HG02798 (cell line): ENCODE data around the gene FAM25G.
"Not testable (repeated sequence)": the region's sequence is repeated elsewhere in the genome, so short reads cannot be mapped to it uniquely, and the experiment has no call there.

Source experiments
- ATAC-seq: cut with Tn5 transposase; IDR thresholded peaks from one replicate; pipeline ENCODE4 v1.9.1; 2021; ENCODE audit warnings: mild to moderate bottlenecking; ENCODE audit not compliant: unreplicated experiment, poor library complexity

Gene FAM25G

DNA sequence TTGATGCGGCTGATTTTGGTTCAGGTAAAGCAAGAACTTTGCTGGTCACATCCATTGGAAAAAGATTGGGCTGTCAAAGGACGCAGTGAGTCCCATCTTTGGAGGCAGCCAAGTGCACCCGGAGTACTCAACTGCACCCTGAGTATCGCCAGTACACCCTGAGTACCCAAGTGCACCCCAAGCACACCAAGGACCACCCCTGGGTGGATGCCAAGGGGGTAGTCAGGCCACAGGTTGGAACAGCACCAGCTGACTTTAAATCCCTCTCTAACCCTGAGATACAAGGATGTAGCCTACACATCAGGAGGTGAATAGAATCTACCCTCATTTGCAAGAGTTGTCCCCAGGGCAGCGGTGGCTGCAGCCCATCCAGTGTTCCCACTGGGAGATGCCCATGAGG is 24.0 kb downstream of the FAM25G start:
- not testable (repeated sequence) for ATAC-seq

DNA sequence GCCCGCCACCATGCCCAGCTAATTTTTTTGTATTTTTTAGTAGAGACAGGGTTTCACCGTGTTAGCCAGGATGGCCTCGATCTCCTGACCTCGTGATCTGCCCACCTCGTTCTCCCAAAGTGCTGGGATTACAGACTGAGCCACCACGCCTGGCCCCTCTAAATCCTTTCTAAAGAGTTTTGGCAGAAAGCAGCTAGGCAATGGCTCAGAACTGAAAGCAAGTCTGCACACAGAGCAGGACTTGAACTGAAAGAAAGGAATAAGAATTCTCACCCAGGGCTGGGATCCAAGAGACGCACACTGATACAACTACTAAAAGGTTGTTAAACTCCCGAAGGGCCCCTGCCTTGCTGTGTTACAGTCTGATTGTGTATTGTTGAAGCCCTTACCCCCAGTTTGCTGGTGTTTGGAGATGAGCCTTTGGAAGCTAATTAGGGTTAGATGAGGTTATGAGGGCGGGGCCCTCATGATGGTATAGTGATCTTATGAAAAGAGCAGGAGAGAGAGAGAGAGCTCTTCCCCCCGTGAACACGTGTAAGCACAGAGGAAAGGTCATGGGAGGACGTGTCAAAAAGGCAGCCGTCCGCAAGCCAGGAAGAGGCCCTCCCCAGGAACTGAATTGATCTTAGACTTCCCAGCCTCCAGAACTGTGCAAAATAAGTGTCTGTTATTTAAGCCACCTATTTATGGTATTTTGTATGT is 26.1 kb downstream of the FAM25G start:
- ATAC-seq = not testable (repeated sequence)

DNA sequence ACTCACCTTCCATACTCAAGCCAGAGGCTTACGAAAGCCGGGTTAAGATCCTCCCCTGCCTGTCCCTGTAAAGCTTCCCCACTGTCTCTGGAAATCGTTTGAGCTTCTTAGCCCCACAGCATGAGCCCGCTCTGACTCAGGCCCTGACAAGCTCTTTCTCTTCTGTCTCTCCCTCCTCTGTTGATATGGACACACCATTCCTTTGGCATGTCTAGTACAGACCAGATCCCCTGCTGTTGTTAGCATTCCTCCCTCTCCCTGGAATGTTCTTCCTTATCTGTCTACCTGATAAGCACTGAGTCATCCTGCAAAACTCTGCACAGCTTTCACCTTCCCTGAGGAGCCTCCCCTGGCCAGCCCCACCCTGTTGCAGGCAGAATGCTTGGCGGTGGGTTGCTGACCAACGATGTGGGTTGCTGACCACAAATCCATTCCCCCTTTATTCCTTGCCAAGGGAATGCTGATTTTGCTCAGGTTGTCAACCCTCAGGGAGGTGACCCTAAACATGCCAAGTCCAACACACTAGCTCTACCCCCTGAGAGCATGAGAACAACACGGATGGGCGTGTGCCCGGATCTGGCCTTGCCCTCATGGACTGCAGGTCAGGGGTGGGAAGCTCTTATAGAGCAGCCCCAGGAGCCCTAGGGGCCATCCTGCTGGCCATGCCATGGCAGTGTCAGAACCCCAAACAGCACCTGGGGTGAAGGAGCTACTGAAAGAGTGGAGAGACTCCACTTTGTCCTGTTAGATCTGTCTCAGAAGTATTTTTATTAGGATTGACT is 28.7 kb downstream of the FAM25G start:
- ATAC-seq = not testable (repeated sequence)

DNA sequence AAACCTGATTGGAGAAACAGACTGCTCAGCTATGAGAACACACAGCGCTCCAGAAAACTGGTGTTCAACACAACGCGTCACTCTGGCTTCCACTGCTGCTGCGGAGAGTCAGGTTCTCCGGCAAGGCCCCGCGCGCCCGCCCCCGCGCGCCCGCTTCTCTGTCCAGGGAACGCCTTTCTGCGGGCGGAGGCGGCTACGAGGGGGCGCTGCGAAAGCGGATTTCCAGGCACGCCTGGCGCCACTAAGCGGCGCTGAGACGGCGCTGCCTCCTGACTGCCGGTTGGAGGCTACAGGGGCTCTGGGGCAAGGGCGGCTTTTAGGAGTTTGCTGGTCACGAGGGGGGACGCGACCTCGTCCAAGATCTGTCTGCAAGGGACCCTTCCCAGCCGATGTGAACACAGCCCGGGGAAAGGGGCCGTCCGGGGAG is 30.2 kb downstream of the FAM25G start:
- ATAC-seq = not testable (repeated sequence)

DNA sequence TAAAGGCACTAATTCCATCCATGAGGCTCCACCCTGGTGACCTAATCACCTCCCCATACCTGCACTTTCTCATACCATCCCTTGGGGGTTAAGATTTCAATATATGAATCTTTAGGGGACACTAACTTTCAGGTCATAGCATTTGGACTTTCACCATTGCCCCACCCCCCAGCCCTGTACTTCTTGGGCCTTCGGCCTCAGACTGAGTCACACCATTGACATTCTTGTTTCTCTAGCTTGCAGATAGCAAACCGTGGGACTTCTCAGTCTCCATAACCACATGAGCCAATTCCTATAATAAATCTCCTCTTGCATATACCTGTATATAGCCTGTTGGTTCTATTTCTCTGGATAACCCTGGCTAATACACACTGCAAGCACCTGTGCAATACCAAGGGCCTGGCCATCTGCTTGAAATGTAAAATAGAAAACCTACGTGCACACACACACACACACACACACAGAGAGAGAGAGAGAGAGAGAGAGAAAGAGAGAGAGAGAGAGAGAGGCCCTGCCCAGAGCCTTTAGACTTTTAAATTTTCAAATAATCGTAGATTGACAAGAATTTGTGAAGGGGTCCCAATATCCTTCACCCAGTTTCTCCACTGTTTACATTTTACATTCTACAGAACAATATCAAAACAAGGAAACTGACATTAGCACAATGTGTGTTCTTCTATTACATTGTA is 32.9 kb downstream of the FAM25G start:
- ATAC-seq = no peak

DNA sequence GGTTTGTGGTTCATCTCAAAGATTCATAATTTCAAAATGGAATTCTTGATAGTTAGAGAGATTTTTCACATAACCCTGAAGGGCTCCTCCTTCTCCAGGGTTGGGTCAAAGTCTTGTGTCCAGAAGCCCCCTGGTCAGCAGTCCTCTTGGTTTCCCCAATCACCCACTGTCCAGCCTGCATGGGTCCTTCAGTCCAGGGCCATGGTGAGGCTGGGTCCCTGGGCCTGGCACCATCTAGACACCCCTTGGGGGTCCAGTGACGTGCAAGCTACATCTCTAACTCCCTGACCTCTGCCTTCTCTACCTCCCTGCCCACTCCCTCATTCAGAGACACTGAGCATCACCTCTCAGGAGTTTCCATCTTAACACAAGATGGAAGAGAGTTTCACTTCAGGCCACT is 33.7 kb downstream of the FAM25G start:
- ATAC-seq = no peak

DNA sequence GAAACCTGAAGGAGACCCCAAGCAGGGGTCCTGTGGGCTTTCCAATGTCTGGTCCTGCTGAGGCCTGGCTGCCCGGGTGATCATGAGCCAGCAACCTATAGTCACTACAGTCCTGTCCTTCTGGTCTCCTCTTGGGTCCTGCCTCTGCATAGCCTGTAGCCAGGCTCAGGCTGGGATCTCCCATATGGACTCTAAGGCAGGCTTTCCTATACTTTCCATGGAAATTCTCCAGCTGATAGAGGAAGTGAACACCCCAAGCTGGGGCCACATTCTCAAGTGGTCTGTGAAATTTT is 34.0 kb downstream of the FAM25G start:
- ATAC-seq = no peak

DNA sequence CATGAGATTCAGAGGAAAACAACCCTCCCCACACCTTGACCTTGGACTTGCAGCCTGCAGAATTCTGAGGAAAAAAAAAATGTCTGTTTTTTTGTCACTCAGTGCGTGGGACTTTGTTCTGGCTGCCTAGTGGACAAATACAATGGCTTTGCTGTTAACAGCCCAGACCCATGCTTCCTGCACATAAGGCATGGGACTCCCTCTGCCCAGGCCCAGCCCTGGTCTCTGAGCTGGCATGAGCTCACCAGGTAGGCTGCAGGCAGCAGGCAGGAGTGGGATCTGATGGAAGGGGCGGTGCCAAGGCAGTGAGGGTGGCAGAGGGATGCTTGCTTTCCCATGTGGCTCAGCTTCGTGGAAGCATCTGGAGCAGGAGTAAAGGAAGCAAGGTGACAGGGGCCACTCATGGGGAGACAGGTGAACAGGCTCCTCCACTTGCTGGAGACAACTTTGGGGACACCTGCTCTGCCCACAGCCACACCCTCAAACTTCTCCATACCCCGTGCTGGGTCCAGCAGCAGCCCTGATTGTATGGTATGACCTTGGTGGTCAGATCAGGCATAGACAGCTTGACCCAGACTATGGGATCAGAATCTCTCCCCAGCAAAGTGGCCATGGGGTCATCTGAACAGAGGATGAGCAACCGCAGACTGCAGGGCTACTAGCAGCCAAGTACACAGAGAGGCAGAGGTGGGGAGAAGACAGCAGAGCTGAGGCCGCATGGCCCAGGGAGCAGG is 34.5 kb downstream of the FAM25G start:
- ATAC-seq = no peak

DNA sequence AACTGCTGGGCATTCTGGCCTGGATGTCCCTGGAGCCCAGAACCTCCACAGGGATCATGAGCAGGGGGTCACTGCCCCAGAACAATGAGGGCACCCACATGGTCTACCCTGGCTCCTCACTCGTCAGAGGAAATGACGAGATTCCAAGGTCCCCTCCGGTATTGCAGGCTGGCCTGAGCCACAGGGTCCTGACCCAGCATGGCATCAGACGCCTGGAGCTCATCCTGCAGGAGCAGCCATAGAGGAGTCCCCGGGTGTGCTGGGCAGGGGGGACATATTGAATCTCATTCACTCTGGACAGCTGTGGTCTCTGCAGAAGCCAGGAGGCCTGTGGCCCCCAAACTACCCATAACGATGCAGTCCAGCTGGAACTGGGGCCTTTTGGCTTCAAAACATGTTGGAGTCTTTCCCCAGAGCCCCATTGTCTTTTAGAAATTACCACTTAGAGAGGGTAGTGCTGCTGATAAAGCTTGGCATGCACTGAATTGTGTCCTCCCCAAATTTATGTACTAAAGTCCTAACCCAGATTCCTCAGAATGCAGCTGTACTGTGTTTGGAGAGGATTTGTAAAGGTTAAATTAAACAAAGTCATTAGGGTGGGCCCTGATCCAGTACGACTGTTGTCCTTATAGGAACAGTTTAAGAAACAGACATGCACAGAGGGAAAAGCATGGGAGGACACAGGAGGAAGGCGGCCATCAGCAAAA is 35.3 kb downstream of the FAM25G start:
- ATAC-seq = no peak

DNA sequence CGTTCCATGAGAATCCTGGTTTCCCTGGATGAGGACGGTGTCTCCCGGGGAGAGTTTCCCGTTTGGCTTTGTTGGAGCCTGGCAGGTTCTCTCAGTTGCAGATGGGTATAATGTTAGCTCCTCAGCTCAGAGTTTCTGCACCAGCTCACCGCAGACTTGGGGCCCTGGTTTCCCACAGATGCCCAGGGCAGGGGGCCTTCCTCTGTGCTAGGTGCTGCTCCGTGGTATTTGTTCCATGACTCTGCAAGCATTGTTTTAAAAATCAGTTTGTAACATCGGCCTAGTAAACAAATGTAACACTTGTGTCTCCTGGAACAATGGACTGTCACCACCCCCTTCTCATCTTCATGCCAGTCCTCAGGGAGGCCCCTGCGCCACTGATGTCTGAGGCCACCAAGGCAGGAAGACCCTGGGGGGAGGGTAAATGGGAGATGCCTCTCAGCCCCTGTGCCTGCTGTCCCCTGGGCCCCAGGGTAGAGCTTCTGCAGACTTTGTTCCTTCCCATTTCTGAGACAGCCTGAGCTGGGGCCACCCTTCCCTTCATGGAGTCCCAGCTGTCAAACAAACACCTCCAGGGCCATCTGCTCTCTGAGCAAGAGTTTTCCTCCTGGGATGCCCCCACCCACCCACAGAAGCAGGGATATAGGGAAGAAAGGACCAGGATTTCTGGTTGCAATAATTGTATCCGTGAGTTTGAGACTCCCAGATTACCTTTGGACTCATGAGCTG is 36.0 kb downstream of the FAM25G start:
- not testable (repeated sequence) for ATAC-seq

DNA sequence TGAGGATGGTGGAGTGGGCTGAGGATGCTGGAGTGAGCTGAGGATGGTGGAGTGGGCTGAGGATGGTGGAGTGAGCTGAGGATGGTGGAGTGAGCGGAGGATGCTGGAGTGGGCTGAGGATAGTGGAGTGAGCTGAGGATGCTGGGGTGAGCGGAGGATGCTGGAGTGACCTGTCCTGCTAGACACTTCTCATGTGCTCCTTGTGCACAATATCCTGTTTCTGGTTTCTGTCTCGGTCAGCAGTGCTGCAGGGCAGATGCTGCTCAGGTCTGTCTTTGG is 36.8 kb downstream of the FAM25G start:
- ATAC-seq = no peak

DNA sequence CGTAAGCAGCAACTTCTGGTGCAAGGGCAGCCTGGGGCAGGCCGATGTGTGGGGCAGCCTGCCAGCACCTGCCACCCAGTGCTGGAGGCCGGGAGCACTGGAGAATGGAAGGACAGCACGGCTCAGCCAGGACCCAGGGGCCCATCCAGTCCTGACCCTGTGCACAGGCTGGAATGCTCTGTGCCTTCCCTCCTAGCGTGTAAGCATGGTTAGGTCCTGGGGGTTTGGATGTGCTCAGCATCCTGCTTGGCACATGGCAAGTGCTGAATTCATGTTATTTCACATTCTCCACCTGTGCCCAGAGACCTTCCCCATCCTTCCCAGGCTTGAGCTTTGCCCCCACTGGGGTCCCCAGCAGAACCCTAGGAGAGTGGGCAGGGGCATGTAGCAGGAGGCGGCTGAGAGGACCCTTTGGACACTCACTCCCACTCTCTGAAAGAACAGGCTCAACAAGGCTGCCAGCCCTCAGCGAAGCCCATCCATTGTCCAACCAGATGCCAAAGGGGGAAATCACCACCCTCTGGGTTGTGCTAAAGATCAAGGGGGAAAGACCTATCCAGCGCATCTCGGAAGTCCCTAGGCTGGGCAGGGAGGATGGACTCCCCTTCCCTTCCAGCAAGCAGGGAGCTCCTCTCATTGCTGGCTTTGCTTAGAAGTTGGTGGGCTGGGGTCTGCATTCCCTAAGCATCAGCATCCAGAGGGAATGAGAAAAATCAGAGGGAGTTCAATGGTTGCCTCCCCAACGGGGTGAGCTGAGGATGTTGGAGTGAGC is 37.3 kb downstream of the FAM25G start:
- ATAC-seq = no peak

DNA sequence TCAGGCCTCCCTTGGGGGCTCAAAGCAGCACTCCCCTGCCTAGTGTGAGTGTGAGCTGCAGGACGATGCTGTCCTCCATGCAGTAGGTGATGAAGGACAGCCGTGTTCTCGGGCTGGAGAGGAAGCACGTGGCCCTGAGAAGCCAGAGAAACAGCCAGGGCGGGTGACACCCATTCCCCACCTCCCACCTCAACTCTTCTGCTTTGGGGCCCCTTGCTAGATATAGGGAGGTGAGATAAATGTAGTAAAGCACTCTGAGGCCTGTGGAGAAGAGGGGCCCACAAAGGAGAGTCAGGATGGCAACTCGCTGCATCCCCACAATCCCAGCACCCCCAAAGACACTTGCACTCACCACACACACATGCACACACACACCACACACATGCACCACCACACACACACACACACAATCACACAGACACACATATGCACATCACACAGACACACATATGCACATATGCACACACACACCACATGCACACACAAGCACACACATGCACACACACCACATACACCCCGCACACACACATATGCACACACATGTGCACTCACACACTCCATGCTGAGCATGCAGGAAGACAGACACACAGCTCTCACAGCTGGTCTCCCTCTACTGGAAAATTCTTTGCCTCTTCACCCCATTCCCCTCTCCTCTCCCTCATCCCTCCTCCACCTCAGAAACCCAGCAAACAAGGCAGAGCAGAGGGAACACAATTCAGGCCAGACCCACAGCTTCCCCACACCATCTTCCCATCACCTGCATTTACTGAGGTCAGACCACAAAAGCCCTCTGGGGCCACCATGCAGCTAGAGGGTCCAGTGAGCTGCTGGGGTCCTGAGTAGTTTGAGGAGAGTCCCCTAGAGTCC is 38.1 kb downstream of the FAM25G start:
- no peak for ATAC-seq

DNA sequence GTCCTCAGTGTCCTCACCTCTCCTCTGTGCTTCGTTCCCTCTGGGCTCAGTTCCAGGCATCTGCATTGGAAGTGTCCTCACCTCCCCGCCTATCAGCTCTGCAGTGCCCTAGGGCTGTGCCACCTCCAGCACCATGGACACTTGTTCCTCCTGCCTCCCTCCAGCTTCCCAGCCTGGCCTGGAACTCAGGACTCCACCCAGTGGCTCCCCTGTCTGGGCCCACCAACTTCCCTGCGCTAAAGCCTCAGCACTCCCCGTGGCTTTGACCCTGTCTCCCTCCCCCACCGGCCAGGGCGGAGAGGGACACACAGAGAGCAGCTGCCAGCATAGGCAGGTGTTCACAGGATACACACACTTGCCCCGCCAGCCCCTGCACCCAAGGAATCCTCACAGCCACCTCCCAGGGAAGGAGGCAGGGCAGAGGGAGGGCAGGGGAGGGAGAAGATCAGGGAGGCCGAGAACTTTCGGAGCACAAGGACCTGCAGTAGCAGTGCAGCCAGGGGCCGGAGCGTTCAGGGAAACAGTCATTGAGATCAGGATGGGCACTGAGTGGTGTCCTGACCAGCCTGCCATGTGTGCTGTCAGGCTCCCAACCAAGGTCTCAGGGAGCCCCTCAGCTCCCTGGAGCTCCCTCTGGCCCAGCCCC is 38.9 kb downstream of the FAM25G start:
- ATAC-seq = no peak

DNA sequence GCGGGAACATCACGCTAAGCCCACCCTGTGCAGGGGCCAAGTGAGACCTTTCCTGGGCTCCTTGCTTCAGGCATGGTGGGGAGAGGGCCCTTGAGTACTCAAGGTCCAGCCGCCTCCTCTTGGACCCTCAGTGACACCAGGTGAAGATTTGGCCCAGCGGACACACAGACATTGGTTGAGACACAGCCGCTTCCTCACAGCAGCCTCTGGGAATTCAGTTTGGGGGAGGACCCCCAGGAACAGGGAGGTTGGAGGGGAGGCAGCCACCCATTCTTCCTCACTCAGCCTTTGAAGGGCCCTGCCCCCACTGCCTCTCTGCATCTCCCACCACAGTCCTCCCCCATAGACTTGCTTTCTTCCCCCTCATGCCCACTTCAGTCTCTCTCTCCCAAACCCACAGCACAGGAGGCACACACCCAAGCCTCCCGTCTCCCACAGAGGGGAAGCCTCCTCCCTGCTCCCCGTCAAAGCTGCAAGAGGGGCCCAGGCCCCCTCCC is 39.5 kb downstream of the FAM25G start:
- no peak for ATAC-seq

DNA sequence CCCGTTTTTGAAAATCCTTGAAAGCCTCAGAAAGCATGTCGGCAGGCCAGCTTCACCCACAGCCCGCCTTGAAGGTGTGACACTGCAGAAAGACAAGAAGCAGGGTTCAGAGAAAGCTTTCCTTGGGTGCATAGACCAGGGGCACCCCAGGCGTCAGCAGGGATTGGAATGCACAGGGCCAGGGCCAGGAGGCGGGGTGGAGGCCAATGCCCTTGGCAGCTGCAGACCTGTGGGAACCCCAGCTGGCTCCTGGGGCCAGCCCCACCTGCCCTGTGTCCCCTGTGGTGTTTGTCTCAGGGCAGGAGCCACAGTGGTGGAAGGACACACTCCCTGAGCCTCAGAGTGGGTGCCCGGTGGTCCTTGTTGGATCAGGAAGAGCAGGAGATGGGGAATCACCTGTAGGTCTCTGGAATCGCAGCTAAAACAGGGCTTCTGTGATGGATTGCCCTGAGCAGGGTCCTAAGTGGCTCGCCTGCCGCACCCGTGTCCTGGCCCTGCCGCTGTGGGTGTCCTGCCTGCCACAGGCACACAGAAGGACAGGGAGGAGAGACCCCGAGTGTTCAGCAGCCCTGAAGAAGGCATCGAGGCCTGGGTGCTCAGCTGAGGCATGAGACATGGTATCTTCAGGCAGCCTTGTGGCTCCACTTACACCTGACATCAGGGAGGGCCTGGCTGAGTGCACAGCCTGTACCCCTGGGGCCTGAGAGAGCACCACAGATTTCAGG is 40.1 kb downstream of the FAM25G start:
- no peak for ATAC-seq

DNA sequence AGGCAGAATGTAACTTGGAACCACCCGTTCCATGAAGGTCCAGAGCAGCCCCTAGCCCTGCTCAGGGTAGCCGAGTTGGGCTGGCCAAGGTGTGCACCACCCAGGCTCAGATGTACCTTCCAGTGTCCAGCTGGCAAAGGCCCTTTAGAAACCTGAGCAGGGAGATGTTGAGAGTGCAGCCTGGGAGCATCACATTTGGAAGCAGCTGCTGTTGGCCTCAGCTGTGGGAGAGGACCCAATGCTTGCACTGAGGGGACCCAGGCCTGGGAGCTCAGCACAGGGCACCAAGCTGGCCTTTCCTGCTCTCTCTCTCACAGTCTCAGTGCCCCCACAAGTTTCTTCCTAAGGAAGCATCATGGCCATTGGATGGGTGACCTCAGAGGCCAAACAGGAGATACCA is 41.1 kb downstream of the FAM25G start:
- no peak for ATAC-seq
